HepG2 (cell line): ENCODE measurements around the gene BCAS1. TPM values are rescaled to one million over a fixed set of nuclear protein-coding genes. Genes with fewer than 3 reads are reported as not detected.
A peak's percentile ranks its signal among the peaks of the same experiment; 100 is the strongest.

Source experiments
- ARID2 ChIP-seq: sonication (generic); formaldehyde crosslinking; IDR thresholded peaks from 2 replicates; pipeline ENCODE4 v1.8.1; 2022; ENCODE audit warnings: mild to moderate bottlenecking, missing genetic modification reagents, borderline replicate concordance
- CAMTA2 ChIP-seq: sonication (generic); formaldehyde crosslinking; IDR thresholded peaks from 2 replicates; pipeline ENCODE4 v1.4.0; 2020; ENCODE audit warnings: mild to moderate bottlenecking, missing genetic modification reagents, borderline replicate concordance
- CBFB ChIP-seq: sonication (generic); formaldehyde crosslinking; IDR thresholded peaks from 2 replicates; pipeline ENCODE4 v1.4.0; 2020; ENCODE audit warnings: missing genetic modification reagents
- CEBPB ChIP-seq: IDR thresholded peaks from 2 replicates; pipeline ENCODE4 v1.6.1; 2011; ENCODE audit warnings: low read depth, low read length, improper control_type of control experiment, borderline replicate concordance
- CREB1 ChIP-seq, 2 experiments: fragments of 450-650 bp in 1 of 2; IDR thresholded peaks; 2 replicates each; pipeline ENCODE4 v1.6.1; 2016 to 2017; ENCODE audit warnings: control low read depth in 1 of 2, mild to moderate bottlenecking in 1 of 2, missing compliant biosample characterization in 1 of 2, missing genetic modification characterization in 1 of 2
- DR1 ChIP-seq: sonication (generic); formaldehyde crosslinking; IDR thresholded peaks from 2 replicates; pipeline ENCODE4 v1.8.0; 2021; ENCODE audit warnings: mild to moderate bottlenecking, missing genetic modification reagents, inconsistent platforms
- HOXA7 ChIP-seq: sonication (generic); formaldehyde crosslinking; IDR thresholded peaks from 2 replicates; pipeline ENCODE4 v1.8.1; 2022; ENCODE audit warnings: mild to moderate bottlenecking, missing genetic modification reagents, moderate library complexity
- KLF15 ChIP-seq: sonication (generic); formaldehyde crosslinking; IDR thresholded peaks from 2 replicates; pipeline ENCODE4 v1.8.1; 2023; ENCODE audit warnings: borderline replicate concordance, mild to moderate bottlenecking, inconsistent platforms, missing genetic modification reagents, mixed read lengths
- MAFF ChIP-seq: IDR thresholded peaks from 2 replicates; pipeline ENCODE4 v1.6.1; 2011; ENCODE audit warnings: low read depth, low read length, improper control_type of control experiment
- NR2F2 ChIP-seq: IDR thresholded peaks from 2 replicates; pipeline ENCODE4 v1.6.1; 2012; ENCODE audit warnings: low read depth, inconsistent platforms, borderline replicate concordance
- PREB ChIP-seq: sonication (generic); formaldehyde crosslinking; IDR thresholded peaks from 2 replicates; pipeline ENCODE4 v1.4.0; 2020; ENCODE audit warnings: missing genetic modification reagents
- SMAD9 ChIP-seq: sonication (generic); formaldehyde crosslinking; IDR thresholded peaks from 2 replicates; pipeline ENCODE4 v1.5.1; 2020; ENCODE audit warnings: mild to moderate bottlenecking, missing genetic modification reagents
- TCF12 ChIP-seq, 2 experiments: fragments of 450-650 bp in 1 of 2; sonication (generic) in 1 of 2; formaldehyde crosslinking in 1 of 2; IDR thresholded peaks; 2 replicates each; pipeline versions ENCODE4 v1.6.1 to v1.8.0; 2017 to 2022; ENCODE audit warnings: antibody characterized with exemption in 1 of 2, mild to moderate bottlenecking in 1 of 2, missing genetic modification reagents in 1 of 2, moderate library complexity in 1 of 2
- THAP9 ChIP-seq: sonication (generic); formaldehyde crosslinking; IDR thresholded peaks from 2 replicates; pipeline ENCODE4; 2020; ENCODE audit warnings: missing genetic modification reagents, mild to moderate bottlenecking, borderline replicate concordance
- ZNF180 ChIP-seq: sonication (generic); formaldehyde crosslinking; IDR thresholded peaks from 2 replicates; pipeline ENCODE4 v1.4.0; 2020; ENCODE audit warnings: low read depth, missing genetic modification reagents, borderline replicate concordance
- ZNF30 ChIP-seq: sonication (generic); formaldehyde crosslinking; IDR thresholded peaks from 2 replicates; pipeline ENCODE4 v1.5.0; 2020; ENCODE audit warnings: mild to moderate bottlenecking, missing genetic modification reagents
- ZNF333 ChIP-seq: sonication (generic); formaldehyde crosslinking; IDR thresholded peaks from 2 replicates; pipeline ENCODE4 v1.4.0; 2020; ENCODE audit warnings: mild to moderate bottlenecking, missing genetic modification reagents, borderline replicate concordance
- ZNF510 ChIP-seq: sonication (generic); formaldehyde crosslinking; IDR thresholded peaks from 2 replicates; pipeline ENCODE4 v1.4.0; 2020; ENCODE audit warnings: low read depth, mild to moderate bottlenecking, missing genetic modification reagents
- ZNF577 ChIP-seq: sonication (generic); formaldehyde crosslinking; IDR thresholded peaks from 2 replicates; pipeline ENCODE4 v1.4.0; 2020; ENCODE audit warnings: mild to moderate bottlenecking, low read depth, missing genetic modification reagents, borderline replicate concordance
- ZNF614 ChIP-seq: IDR thresholded peaks from 2 replicates; pipeline ENCODE4 v1.6.1; 2018; ENCODE audit warnings: missing biosample characterization, missing genetic modification reagents, inconsistent platforms, borderline replicate concordance
- ZNF713 ChIP-seq: sonication (generic); formaldehyde crosslinking; IDR thresholded peaks from 2 replicates; pipeline ENCODE4 v1.4.0; 2020; ENCODE audit warnings: mild to moderate bottlenecking, missing genetic modification reagents
- ZNF724P ChIP-seq: sonication (generic); formaldehyde crosslinking; IDR thresholded peaks from 2 replicates; pipeline ENCODE4 v1.8.0; 2022; ENCODE audit warnings: missing genetic modification reagents, borderline replicate concordance
- polyA plus RNA-seq, 8 experiments: library from polyadenylated mRNA; depleted of rRNA in 3 of 8; stranded (reverse) in 7 of 8; unstranded in 1 of 8; fragments of >200 nt; fragmentation: Illumina TruSeq in 4 of 8; extraction: Trizol in 4 of 8; gene quantifications; 2 replicates each; pipeline versions ENCODE4 v1.2.1 to v1.2.3, GENCODE V29; 2011 to 2016; ENCODE audit warnings: low read depth in 4 of 8, missing spikeins in 1 of 8, mixed read lengths in 1 of 8; ENCODE audit not compliant: insufficient read depth in 1 of 8
- total RNA-seq, 5 experiments: library from RNA; depleted of rRNA; stranded (reverse); fragments of >200 nt; fragmentation: Illumina TruSeq; extraction: Trizol; gene quantifications; 2 replicates each; pipeline ENCODE4 v1.2.3, GENCODE V29; 2016; ENCODE audit warnings: low read depth in 1 of 5
- TF ChIP-seq, protein P1 (sequence below): IDR thresholded peaks from 2 replicates; pipeline ENCODE4 v1.6.1; 2018; ENCODE audit warnings: missing genetic modification reagents, mild to moderate bottlenecking, missing compliant biosample characterization

Gene BCAS1
- total and polyA plus RNA-seq, 2 of the 13 experiments (the other 11 are each of a cell fraction or from before 2014, with no cell fraction given), result 0.55 to 0.91 TPM

DNA sequence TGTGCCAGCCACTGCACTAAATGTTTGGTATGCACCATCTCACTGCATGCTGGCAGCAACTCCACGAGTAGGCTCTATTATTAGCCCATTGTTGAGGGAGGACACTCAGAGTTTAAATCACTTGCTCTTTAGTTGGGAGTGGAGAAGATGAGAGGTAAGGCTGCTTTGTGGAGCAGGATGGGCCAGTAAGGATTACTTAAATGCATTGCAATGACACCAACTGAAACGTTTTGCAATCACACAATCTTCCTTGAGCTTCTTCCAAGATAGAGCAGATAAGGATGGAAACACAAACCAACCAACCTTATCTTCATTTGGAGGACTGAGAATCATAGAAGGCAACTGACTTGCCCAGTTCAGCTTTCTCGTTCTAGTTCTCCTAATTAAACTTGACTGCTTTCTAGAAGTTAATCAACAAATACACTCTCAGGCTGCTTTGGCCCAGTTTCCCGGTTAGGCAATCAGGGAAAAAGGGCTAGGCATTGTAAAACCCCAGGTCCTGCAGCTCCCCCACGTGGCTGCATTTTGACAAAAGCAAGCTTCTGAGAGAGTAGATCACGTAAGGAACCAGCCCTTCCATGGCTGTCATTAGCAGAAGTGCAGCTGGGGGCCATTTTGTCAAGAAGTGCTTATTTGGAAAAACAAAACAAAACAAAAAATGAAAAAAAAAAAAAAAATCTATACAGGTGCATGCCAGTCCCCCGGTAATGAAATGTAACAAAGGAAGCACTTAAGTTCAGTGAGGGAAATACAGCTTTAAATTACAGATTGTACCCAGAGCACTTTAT lies 130.6 kb downstream of the BCAS1 start (continued):
- TF ChIP-seq ZNF577 (CRISPR knock-in tag) (no peak), DR1 (CRISPR knock-in tag) (0 out of 2 replicates have a peak, but pooled peaks have one; percentile 42), ZNF510 (CRISPR knock-in tag) (peak; percentile 66; the same call in 1 of the 2 replicates), HOXA7 (no peak), MAFF (peak; percentile 38; the same call in 1 of the 2 replicates), NR2F2 (no peak), KLF15 (CRISPR knock-in tag) (no peak), ZNF30 (CRISPR knock-in tag) (no peak), ZNF724P (CRISPR knock-in tag) (no peak), ZNF333 (CRISPR knock-in tag) (no peak), ARID2 (CRISPR knock-in tag) (0 out of 2 replicates have a peak, but pooled peaks have one; percentile 31), CAMTA2 (no peak), CBFB (no peak), PREB (no peak), TCF12 (IDR thresholded peaks at IDR 0.05) (no peak), TCF12 (CRISPR knock-in tag; IDR thresholded peaks at IDR 0.05) (no peak), CREB1 (IDR thresholded peaks at IDR 0.05) (no peak), CREB1 (CRISPR knock-in tag; IDR thresholded peaks at IDR 0.05) (no peak), ZNF614 (CRISPR knock-in tag) (peak; percentile 69; the same call in 1 of the 2 replicates), ZNF180 (0 out of 2 replicates have a peak, but pooled peaks have one; percentile 65), CEBPB (peak; percentile 92), SMAD9 (0 out of 2 replicates have a peak, but pooled peaks have one; percentile 10), ZNF713 (CRISPR knock-in tag) (no peak), THAP9 (CRISPR knock-in tag) (no peak)
- TF ChIP-seq, protein P1, sequence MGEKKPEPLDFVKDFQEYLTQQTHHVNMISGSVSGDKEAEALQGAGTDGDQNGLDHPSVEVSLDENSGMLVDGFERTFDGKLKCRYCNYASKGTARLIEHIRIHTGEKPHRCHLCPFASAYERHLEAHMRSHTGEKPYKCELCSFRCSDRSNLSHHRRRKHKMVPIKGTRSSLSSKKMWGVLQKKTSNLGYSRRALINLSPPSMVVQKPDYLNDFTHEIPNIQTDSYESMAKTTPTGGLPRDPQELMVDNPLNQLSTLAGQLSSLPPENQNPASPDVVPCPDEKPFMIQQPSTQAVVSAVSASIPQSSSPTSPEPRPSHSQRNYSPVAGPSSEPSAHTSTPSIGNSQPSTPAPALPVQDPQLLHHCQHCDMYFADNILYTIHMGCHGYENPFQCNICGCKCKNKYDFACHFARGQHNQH (CRISPR knock-in tag), result peak; percentile 92
